HG03565 (cell line): Measurements from ENCODE around the gene CPNE7.
"Not testable (repeated sequence)": the region's sequence is repeated elsewhere in the genome, so short reads cannot be mapped to it uniquely, and the experiment has no call there.

ENCODE experiments used
- ATAC-seq: cut with Tn5 transposase; IDR thresholded peaks from one replicate; pipeline ENCODE4 v1.9.1; 2021; ENCODE audit warnings: mild to moderate bottlenecking, moderate library complexity; ENCODE audit not compliant: unreplicated experiment

CPNE7 gene

DNA sequence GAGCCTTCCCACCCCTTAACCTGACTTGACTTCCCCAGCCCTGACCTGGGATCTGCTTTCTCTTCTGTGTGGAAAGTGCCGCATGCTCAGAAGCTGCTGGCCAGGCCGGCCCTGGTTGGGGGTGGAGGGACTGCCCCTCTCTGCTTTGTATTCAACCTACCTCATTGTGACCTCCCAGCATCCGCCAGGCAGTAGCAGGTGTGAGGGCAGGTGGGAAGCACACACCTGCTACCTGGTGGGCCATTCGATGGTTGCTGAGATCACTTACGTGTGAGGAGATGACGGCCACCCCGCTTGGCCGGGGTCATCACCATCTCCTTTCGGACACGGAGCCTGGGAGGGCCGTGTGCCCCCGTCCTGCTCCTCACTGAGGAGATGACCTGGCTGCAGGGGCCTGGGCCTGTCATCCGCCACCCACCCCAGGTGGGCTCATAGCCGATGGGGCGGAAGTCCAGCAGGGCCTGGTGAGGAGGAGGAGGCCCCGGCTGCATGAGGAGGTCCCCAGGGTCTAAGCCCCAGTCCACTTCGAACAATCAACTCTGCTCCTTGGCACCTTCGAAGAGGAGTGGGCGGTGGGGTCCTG lies 7.1 kb downstream of the CPNE7 start:
- ATAC-seq = no peak

DNA sequence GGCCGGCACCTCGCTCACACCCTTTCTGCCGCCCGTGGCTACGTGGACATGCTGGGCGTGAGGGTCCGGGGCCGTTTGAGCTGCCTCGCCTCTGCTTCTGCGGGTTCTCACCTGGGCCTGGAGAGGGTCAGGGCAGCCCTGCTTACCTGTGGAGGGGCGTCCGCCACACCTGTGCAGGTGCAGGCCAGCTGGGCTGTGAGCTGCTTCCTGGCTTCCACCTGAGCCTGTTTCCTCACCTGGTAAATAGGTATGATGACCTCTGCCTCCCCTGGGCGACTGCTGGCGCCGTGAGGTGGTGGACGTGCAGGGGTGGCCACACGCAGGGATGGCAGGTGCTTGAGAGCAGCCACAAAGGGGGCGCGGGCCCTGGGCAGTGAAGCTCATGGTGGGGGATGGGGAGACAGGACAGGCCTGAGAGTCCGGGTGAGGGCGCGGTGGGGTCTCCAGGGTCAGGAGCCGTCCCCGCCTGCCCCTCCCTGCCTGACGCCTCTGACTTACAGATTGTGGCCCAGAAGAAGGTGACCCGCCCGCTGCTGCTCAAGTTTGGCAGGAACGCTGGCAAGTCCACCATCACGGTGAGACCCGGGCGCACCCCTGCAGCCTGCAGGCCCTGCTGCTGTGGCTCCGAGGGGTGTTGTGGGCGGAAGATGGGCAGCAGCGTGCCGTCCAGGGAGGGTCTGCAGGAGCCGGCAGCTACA lies 7.8 kb downstream of the CPNE7 start:
- ATAC-seq = no peak

DNA sequence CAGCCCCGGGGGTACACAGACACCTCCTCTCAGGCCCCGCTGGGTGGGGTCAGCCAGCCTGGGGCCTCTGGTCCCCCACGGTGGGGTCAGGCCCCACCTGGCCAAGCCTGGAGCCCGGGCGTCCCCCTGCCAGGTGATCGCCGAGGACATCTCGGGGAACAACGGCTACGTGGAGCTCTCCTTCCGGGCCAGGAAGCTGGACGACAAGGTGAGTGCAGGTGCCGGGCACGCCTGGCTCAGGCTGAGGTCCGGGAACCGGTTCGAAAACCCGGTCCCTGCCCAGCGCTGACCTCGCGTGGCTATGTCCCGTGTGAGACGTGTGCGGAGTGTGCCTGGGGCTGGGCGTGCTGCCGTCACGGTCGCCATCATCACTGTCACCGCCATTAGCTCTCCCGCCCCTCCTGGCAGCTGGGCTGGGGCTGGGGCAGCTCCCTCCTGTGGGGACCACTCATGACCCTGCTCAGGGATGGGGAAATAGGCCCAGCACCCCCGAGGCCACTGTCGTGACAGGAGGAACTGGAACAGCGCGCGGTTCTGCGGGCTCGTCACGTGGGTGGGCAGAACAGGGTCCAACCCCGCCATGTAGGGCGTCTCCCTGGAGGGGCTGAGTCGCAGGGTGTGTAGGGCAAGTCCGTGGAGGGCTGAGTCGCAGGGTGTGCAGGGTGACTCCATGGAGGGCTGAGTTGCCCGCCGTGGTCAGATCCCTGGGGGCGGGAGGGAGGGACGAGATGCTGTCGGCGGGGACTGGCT lies 8.5 kb downstream of the CPNE7 start:
- no peak for ATAC-seq

DNA sequence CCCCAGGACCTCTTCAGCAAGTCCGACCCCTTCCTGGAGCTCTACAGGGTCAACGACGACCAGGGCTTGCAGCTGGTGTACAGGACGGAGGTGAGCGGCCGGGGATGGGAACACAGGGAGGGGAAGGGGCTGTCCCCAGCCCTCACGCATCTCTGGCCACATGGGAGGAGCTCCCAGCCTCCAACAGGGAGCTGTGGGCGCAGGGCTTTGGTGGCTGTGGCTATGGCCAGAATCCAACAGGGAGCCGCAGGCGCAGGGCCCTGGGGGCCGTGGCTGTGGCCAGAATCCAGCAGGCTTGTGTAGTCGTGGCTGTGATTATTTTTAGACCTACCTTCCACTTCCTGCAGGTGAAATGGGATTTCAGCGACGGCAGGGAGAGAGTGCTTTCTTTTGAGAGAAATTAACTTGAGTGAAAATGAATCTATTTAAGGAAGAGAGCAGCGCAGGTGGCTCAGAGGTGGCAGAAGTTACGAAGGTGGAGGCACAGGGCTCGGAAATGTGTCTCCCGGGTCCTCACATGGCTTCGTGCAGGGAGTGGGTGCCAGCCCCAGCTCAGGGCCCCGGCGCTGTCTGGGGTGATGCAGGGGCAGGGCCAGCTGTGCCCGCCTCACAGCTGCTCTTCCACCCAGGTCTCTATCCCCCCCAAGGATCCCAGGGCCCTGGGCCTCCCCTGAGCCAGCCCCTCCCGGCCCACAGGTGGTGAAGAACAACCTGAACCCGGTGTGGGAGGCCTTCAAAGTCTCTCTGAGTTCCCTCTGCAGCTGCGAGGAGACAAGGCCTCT lies 9.4 kb downstream of the CPNE7 start:
- ATAC-seq = no peak

DNA sequence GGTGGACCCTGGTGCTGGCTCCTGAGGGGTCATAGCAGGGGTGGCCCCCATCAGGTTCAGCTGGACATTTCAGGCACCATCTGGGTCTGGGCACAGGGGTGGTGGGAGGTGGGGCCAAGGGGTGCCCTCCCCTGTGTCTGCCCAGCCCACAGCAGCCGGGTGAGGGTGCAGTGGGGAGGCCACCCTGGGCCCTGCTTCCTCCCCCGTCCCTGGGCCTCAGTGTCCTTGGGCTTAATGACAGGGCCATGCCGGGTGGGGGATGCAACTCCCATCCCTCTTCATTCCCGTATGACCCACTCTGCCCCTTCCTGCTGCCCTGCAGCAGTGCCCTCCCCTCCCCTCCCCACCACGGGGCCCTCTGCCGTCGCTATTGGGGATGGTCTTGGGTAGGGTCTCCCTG lies 10.7 kb downstream of the CPNE7 start:
- ATAC-seq = no peak

DNA sequence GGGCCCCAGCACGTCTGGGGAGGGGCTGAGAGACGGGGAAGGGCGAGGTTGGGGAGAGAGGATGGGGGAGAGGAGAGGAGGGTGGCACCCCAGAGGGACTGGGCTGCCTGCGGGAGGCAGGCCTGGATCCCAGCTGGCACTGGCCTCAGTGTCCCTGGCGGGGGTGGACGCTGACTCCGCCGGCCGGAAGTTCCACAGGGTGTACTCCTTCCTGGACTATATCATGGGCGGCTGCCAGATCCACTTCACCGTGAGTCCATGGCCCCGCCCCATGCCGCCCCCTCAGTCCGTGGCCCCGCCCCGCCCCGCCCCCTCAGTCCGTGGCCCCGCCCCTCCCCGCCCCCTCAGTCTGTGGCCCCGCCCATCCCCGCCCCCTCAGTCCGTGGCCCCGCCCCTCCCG lies 11.3 kb downstream of the CPNE7 start:
- ATAC-seq = no peak

DNA sequence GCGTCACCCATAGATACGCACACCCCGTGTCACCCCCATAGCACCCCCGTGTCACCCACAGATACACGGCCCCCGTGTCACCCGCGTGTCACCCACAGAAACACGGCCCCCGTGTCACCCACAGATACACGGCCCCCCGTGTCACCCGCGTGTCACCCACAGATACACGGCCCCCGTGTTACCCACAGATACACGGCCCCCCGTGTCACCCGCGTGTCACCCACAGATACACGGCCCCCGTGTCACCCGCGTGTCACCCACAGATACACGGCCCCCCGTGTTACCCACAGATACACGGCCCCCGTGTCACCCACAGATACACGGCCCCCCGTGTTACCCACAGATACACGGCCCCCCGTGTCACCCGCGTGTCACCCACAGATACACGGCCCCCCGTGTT lies 12.1 kb downstream of the CPNE7 start:
- ATAC-seq = not testable (repeated sequence)

DNA sequence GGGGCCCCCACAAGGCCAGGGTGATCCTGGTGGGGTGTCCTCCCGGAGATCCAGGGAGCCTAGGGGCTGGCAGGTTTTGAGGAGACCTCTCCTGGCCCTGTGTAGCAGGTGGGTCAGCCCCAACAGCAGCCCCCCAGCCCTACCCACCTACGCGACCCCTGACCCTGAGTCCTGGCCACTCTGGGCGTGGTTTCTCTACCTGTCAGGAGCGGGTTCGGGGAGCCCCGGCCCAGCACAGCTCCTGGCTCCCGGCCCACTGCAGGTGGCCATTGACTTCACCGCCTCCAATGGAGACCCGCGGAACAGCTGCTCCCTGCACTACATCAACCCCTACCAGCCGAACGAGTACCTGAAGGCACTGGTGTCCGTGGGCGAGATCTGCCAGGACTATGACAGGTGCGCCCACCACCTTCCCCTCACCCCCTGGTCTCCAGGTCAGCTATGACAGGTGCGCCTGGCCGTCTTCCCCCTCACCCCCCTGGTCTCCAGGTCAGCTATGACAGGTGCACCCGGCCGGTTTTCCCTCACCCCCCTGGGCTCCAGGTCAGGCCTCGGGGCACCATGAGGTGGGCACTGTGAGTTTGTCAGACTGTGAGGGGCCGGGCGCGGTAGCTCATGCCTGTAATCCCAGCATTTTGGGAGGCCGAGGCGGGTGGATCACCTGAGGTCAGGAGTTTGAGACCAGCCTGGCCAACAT lies 13.0 kb downstream of the CPNE7 start:
- no peak for ATAC-seq

DNA sequence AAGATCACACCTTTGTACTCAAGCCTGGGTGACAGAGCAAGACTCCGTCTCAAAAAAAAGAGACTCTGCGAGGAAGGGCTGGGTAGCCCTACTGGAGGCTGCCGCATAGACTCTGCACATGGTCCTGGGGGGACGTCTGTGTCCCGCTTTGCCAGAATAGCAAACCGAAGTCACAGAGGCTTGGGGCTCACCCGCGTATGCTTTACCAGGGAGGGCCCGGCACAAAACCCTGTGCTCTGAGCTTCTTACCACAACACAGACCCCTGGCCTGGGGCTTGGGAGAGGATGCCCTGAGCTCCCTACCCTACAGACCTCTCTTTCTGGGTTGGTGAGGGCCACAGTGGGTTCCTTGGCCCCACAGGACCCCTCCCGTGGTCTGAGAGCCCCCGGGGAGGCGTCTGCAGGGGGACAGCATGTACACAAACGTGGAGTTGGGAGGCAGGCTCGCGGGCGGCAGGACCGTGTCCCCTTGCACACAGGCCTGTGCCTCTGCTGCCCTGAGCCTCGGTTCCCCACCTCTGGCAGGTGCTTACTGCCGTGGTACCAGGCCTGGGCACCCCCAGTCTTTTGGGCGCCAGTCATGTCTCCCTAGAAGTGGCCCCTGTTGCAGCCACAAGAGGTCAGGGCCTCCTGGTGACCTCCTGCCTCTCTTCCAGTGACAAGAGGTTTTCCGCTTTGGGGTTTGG lies 13.8 kb downstream of the CPNE7 start:
- no peak for ATAC-seq

DNA sequence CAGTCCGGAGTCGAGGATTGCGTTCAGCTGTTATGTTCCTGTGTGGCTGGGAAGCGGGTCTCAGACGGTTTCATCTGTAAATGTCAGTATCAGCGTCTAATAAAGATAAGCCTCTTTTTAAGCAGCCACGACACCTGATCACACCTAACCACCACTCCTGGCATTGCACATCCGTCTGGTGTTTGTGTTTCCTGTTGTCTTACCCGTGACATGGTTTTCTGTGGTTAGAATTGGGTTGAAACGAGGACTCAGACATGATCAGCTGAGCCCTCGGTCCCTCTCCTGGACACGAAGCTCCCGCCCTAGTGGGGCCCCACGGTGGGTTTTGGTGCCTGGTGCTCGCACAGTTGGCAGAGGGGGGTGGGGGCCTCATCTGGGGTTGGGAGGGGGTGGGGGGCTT lies 18.3 kb downstream of the CPNE7 start:
- no peak for ATAC-seq

- no peak for ATAC-seq
Observed at GRCh38 chr16:89595330-89596060, 19.9 kb downstream of the CPNE7 start.

- ATAC-seq = no peak
Observed at GRCh38 chr16:89596061-89596689, 20.6 kb downstream of the CPNE7 start.

GRCh38 chr16:89596957-89597649 lies 21.5 kb downstream of the CPNE7 start:
- no peak for ATAC-seq

DNA sequence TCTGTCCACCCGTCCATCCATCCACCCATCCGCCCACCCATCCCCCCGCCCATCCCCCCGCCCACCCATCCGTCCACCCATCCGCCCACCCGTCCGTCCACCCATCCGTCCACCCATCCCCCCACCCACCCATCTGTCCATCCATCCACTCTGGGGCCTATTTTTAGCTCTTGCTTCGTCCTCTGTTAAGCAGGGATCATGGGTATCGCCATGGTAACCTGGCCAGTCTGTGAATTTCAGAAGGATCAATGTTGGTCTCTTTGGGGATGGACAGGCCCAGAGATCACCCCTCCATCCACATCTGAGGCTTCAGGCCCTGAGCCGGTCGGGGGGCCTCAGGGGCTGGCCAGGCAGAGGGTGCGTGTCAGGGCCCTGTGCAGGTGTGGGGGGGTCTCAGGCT lies 22.6 kb downstream of the CPNE7 start:
- no peak for ATAC-seq

DNA sequence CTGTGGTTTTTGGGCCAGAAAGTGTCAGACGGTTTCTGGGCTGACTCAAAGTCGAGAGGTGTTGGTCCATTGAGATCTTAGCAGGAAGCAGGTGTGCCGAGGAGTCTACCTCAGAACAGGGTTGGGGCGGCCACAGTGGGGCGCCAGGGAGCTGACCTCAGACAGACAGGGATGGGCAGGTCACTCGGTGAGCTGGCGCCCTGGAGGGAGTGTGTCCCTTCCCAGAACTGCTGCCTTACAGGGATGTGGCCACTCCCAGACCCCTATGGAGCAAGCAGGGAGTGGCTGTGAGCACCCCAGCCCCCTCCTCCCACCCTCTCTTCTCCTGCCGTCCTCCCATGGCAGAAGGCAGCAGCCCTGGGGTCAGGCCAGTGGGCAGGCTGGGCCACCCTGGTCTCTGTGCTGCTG lies 23.9 kb downstream of the CPNE7 start:
- ATAC-seq = no peak

- ATAC-seq = no peak
Observed at GRCh38 chr16:89599902-89600301, 24.3 kb downstream of the CPNE7 start.

- no peak for ATAC-seq
Observed at GRCh38 chr16:89600427-89600826, 24.9 kb downstream of the CPNE7 start.

- no peak for ATAC-seq
Observed at GRCh38 chr16:89600956-89601355, 25.4 kb downstream of the CPNE7 start.

DNA sequence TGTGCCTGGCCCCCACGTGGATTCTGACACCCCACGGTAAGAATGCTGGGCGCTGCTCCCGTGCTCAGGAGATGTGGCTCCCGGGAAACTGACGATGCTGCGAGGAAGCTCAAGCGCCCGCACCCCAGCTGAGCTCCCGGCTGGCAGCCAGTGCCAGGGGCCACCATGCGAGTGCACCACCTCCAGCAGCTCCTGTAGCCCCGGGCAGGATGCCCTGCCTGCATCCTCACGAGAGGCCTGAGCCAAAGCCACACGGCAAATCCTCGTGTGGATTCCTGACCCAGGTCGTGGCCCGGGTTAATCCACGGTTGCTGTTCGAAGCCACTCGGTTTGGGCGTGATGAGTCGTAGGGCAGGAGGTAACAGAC lies 26.3 kb downstream of the CPNE7 start:
- ATAC-seq = no peak
